ENCODE measurements around the gene ZNF385C.

The ZNF385C gene

GRCh38 chr17:42050393-42051012, 47.8 kb downstream of the ZNF385C start, which contains the start of gene C17orf113:
Gene C17orf113, minus strand, starts transcription at chr17:42050601. Its CDS starts 7,225 bp downstream, at chr17:42043376.
- TF ChIP-seq CTCF (conservative IDR thresholded peaks at IDR 0.05): peak; percentile 64
- peak within 1 kb of the TSS; percentile 62; the same call in 1 of the 2 replicates for H3K27ac ChIP-seq

GRCh38 chr17:42049834-42050392, 48.4 kb downstream of the ZNF385C start:
- TF ChIP-seq CTCF (conservative IDR thresholded peaks at IDR 0.05): no peak
- H3K27ac ChIP-seq: peak overlapping the region; percentile 62; the same call in 1 of the 2 replicates

GRCh38 chr17:42047343-42047742, 50.9 kb downstream of the ZNF385C start:
- no peak for TF ChIP-seq CTCF (conservative IDR thresholded peaks at IDR 0.05)
- no peak overlapping the region for H3K27ac ChIP-seq

- no peak for TF ChIP-seq CTCF (conservative IDR thresholded peaks at IDR 0.05)
- H3K27ac ChIP-seq: no peak overlapping the region
These were observed 52.6 kb downstream of the ZNF385C start for GRCh38 chr17:42045719-42046118.

GRCh38 chr17:42042598-42043319, 55.5 kb downstream of the ZNF385C start:
- TF ChIP-seq CTCF (conservative IDR thresholded peaks at IDR 0.05): no peak
- H3K27ac ChIP-seq: no peak overlapping the region

GRCh38 chr17:42041619-42042018, 56.7 kb downstream of the ZNF385C start:
- no peak overlapping the region for H3K27ac ChIP-seq
- no peak for TF ChIP-seq CTCF (conservative IDR thresholded peaks at IDR 0.05)

GRCh38 chr17:42040818-42041217, 57.5 kb downstream of the ZNF385C start:
- no peak overlapping the region for H3K27ac ChIP-seq
- no peak for TF ChIP-seq CTCF (conservative IDR thresholded peaks at IDR 0.05)

Data from VCaP (cell line).